GM10266 (cell line): ENCODE results near the gene SMIM33.

Experiments used
- DNase-seq: peaks from one replicate; pipeline ENCODE4 v3.0.0; 2012; ENCODE audit errors: extremely low spot score
- TF ChIP-seq, protein P1 (sequence below): IDR thresholded peaks from 2 replicates; pipeline ENCODE4 v1.5.1; 2012; ENCODE audit warnings: mild to moderate bottlenecking, low read depth; ENCODE audit not compliant: control insufficient read depth, insufficient read depth; ENCODE audit errors: missing control alignments

The SMIM33 gene

DNA sequence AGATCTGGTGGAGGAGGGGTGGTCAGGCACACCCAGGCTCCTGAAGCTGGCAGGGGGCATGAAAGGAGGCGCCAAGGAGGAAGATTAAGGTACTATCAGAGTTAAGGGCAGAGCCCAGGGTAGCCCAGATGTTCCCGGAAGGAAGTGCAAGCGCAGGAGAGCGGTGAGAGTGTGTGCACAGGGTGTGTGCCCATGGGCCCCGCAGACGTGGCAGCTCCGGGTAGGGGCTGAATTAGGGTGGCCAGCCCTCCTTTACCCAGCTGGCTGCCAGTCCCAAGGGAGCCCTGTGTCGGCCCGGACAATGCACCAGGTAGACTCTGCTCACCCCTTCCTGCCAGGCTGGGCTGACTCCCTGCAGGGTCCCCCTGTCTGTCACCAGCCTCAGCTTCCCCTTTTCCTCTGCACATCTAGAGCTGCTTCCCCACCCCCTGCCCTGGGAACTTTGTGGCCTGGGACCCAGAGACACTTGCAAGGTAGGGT lies at the start of gene SMIM33:
Gene SMIM33, plus strand, starts transcription at position 184 of the 480 bp plus-strand sequence. Its CDS starts 118 bp downstream, at position 302.
- TF ChIP-seq, protein P1, sequence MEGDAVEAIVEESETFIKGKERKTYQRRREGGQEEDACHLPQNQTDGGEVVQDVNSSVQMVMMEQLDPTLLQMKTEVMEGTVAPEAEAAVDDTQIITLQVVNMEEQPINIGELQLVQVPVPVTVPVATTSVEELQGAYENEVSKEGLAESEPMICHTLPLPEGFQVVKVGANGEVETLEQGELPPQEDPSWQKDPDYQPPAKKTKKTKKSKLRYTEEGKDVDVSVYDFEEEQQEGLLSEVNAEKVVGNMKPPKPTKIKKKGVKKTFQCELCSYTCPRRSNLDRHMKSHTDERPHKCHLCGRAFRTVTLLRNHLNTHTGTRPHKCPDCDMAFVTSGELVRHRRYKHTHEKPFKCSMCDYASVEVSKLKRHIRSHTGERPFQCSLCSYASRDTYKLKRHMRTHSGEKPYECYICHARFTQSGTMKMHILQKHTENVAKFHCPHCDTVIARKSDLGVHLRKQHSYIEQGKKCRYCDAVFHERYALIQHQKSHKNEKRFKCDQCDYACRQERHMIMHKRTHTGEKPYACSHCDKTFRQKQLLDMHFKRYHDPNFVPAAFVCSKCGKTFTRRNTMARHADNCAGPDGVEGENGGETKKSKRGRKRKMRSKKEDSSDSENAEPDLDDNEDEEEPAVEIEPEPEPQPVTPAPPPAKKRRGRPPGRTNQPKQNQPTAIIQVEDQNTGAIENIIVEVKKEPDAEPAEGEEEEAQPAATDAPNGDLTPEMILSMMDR = no peak
- no peak for DNase-seq

DNA sequence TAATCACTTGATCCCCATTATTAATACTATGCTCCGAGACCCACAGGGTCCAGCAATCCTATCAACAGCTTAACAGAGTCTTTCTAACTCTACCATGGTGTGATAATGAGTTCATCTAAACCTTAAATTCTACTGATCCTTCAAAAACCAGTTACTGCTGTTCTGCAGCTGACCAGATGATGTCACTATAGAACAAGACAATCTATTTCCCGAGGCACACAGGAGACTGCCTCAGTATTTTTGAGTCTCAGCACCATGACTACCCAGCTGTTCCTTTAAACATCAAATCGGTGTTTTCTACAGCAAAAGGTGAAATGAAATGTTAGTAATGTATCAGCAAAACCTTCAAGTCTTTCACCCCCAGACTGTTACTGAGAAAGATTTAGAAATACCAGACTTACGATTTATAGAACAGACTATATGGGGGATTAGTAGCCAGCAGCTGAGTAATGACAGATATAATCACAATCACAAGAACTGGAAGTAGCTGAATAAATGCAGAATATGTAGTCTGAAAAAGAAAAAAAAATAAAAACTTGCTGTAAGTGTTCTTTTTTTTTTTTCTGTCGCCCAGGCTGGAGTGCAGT lies 48.4 kb upstream of the SMIM33 start:
- TF ChIP-seq, protein P1 = peak; percentile 93
- peak; percentile 75 for DNase-seq

DNA sequence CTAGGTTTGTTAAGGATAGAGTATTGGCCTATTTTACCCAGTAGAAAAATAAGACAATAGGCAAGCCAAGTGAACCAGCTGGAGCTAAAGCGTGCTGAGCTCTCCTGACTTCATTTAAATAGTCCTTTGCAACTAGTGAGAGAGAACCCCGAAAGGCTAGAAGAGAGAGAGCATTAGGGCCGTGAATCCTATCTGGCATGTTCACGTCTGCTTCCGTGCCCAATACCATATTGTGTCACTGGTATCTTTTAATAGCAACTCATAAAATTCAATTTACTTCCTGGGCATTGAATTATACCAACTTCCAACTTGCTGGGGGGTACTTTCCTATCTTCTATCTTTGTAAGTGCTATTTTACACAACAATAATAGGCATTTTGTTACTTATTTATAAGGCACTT lies 45.3 kb upstream of the SMIM33 start:
- TF ChIP-seq, protein P1 = no peak
- DNase-seq = no peak

DNA sequence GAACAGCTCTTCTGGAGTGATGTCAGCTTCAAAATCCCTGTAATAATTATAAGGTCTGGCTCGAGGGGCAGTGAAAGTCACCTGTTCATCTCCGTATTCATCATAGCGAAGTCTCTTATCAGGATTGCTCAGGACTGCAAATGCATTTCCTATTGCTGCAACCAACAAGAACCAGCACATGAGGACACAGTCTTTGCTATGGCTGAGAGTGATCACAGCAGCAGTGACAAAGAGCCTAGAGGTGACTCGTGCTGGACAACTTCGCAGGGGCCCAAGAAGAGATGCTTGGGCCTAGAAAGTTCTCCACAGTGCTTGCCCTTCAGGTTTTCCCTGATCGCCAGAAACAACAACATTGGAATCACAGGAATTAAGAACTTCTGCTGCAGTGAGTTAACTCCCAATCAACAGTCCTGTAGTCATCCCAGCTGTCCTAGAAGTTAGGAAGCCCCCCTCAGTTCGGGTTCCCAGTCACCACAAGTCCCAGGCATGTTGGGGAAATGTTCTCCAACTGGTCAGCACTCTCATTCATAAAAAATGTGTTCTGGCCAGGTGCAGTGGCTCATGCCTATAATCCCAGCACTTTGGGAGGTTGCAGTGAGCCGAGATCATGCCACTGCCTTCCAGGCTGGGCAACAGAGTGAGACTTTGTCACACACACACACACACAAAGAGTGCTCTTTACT lies 44.5 kb upstream of the SMIM33 start:
- no peak for DNase-seq
- TF ChIP-seq, protein P1 = no peak

DNA sequence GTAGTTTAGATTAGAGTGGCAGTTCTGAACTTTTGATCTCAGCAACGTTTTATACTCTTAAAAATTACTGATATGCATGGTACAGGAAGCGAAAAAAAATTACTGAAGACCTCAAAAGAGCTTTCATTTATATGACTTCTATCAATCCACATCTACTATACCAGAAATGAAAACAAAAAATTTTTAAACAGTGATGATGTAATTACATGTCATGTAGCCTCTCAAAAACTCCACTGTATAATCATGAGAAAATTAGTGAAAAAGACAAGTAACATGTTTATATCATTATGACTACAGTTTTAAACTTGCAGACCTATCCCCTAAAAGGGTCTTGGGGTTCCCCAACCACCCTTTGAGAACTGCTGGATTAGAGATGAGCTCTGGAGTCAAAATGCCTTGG lies 40.8 kb upstream of the SMIM33 start:
- TF ChIP-seq, protein P1 = no peak
- no peak for DNase-seq

DNA sequence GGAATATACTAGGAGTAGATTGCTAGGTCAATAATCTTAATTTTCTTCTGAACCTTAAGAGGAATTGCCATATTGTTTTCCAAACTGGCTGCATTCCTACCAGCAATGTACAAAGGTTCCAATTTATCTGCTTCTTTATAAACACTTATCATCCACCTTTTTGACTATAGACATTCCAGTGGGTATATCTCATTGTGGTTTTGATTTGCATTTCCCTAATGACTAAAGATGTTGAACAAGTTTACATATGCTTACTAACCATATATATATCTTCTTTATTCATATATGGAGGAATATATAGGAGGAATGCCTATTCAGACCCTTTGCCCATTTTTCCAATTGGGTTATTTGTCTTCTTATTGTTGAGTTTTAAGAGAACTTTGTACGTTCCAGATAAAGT lies 39.1 kb upstream of the SMIM33 start:
- no peak for DNase-seq
- TF ChIP-seq, protein P1 = no peak

DNA sequence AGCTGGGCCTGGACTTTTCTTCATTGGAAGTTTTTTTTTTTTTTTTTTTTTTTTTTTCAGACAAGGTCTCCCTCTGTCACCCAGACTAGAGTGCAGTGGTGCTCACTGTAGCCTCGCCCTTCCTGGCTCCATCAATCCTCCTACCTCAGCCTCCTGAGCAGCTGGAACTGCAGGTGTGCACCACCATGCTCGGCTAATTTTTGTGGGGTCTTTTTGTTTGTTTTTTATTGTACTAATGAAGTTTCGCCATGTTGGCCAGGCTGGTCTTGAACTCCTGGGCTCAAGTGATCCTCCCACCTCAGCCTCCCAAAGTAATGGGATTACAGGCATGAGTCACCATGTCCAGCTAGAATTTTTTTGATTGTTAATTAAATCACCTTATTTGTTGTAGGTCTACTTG lies 35.1 kb upstream of the SMIM33 start:
- DNase-seq = no peak
- TF ChIP-seq, protein P1 = no peak
